ENCODE measurements around the gene FBN1.

Gene FBN1

DNA sequence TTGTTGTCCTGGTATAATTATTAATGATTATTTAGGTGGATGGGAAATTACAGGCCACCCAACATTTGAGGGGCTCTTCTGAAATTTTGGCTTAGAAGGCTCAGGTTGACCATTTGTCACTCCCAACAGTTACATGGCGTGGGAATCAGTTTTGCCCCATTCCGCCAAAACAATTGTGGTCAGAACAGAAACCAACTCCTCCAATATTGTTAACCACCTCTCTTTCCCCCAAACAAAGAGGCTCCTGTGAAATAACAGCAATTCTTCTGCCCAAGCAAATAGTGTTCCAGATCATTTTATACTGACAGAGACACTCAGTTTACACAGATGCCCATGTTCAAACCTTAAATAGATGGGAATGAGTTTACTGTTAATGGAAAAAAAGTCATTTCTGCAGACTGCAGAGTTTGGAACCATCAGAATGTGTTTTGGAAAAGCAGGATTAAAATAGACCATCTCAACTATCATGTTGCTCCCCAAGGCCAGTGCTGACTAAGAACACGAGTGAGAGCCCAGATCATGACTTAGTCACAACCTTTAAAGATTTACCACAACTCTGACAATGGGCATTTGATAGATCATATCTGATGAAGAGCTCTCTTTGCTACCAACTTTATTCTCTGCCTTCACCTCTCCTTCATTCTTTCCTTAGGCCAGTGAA, 212.2 kb downstream of the FBN1 start:
- Histone ChIP-seq H3K4me3 (ENCODE audit: low read length) (no peak overlapping the region), H3K36me3 (ENCODE audit: control insufficient read depth, low read depth, low read length) (no peaks in the 10 kb centered on the region), H3K27ac (ENCODE audit: low read length) (no peak overlapping the region), H3K27me3 (ENCODE audit: control insufficient read depth, insufficient read depth, low read length) (no peaks in the 10 kb centered on the region), H3K9me3 (ENCODE audit: control insufficient read depth, low read depth, low read length) (no peaks in the 10 kb centered on the region), H3K9ac (ENCODE audit: low read length) (no peak overlapping the region), H3K4me1 (ENCODE audit: control insufficient read depth, low read depth, low read length) (no peaks in the 10 kb centered on the region)

DNA sequence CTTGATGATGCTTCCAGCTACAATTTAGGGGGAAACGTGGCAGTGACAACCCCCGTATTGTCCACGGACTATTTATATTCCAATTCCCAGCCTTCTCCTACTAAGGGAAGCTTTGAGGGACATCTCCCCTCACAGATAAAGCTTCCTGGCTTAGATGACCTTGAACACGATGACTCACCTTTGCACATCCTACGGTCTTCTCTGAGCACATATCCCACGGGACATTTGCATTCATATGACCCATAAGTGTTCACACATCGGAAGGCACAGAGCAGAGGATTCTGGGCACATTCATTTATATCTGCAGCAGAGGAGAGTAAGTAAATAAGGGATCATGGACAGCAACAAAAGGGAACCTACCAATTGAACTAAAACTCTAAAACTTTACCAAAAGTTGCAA, 212.8 kb downstream of the FBN1 start:
- H3K9ac ChIP-seq (ENCODE audit: low read length), result no peak overlapping the region
- no peaks in the 10 kb centered on the region for H3K4me1 ChIP-seq (ENCODE audit: control insufficient read depth, low read depth, low read length)
- H3K9me3 ChIP-seq (ENCODE audit: control insufficient read depth, low read depth, low read length), result no peaks in the 10 kb centered on the region
- H3K36me3 ChIP-seq (ENCODE audit: control insufficient read depth, low read depth, low read length), result no peaks in the 10 kb centered on the region
- no peak overlapping the region for H3K4me3 ChIP-seq (ENCODE audit: low read length)
- no peaks in the 10 kb centered on the region for H3K27me3 ChIP-seq (ENCODE audit: control insufficient read depth, insufficient read depth, low read length)
- H3K27ac ChIP-seq (ENCODE audit: low read length), result no peak overlapping the region

DNA sequence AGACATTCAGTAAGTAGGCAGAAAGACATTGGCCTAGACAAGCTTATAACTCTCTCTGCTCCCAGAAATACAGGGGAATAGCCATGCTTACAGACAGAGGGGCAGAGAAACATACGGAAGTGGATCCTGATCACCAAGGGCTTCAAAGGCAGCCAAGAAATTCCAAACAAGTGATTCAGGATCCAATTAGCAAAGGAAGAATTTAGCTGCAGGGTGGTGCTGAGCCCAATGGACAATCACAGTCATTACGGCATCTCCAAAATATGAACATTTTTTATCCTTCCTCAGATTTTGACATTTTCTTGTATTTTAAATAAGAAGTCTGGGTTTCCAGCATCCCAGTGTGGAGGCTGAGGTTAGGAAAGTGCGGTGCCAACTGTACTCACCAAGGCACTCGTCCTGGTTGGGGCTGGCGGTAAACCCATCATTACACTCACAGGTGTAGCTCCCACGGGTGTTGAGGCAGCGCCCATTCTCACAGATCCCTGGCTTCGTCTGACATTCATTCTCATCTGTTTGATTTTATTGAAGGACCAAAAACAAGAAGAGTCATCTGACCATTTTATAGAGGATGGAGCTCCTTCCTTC, 217.5 kb downstream of the FBN1 start:
- H3K27ac ChIP-seq (ENCODE audit: low read length), result no peak overlapping the region
- no peaks in the 10 kb centered on the region for H3K9me3 ChIP-seq (ENCODE audit: control insufficient read depth, low read depth, low read length)
- no peak overlapping the region for H3K9ac ChIP-seq (ENCODE audit: low read length)
- no peaks in the 10 kb centered on the region for H3K27me3 ChIP-seq (ENCODE audit: control insufficient read depth, insufficient read depth, low read length)
- no peaks in the 10 kb centered on the region for H3K4me1 ChIP-seq (ENCODE audit: control insufficient read depth, low read depth, low read length)
- H3K36me3 ChIP-seq (ENCODE audit: control insufficient read depth, low read depth, low read length), result no peaks in the 10 kb centered on the region
- H3K4me3 ChIP-seq (ENCODE audit: low read length), result no peak overlapping the region

DNA sequence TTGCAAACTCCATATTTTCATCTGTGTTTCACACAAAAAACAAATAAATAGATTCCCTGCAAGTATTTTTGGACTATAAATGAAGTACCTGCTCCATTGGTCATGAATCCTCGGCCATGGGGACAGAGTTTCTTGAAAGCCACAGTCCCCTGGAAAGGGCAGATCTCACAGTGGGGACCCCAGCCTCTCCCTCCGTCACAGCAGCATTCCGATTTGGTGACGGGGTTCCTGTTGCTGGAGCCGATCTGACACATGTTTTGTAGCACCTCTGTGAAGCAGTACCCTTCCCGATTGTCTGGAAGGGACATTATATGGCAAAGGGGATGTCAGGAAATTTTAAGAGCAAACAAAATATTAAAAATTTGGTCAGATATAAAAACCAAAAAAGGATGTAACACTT, 218.0 kb downstream of the FBN1 start:
- no peaks in the 10 kb centered on the region for H3K9me3 ChIP-seq (ENCODE audit: control insufficient read depth, low read depth, low read length)
- H3K9ac ChIP-seq (ENCODE audit: low read length), result no peak overlapping the region
- no peaks in the 10 kb centered on the region for H3K27me3 ChIP-seq (ENCODE audit: control insufficient read depth, insufficient read depth, low read length)
- no peaks in the 10 kb centered on the region for H3K4me1 ChIP-seq (ENCODE audit: control insufficient read depth, low read depth, low read length)
- no peaks in the 10 kb centered on the region for H3K36me3 ChIP-seq (ENCODE audit: control insufficient read depth, low read depth, low read length)
- no peak overlapping the region for H3K4me3 ChIP-seq (ENCODE audit: low read length)
- H3K27ac ChIP-seq (ENCODE audit: low read length), result no peak overlapping the region

DNA sequence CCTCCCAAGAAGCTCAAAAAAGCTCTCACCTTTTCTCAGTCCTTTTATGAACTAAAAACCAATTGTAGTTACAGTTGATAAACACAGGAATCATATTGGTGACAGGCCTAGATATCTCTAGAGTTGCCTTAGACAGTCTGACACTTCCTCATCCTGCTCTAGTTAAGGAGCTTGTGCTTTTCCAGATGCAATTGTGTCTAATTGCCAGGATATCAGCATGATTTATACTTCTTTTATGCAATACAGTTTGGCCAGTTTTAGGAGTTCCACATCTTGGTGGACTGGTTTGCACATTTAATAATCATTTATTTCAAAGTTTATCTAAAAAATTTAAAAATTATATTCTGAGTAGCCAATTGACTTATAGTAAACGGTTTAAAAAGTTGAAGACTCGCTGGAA, 218.6 kb downstream of the FBN1 start:
- H3K36me3 ChIP-seq (ENCODE audit: control insufficient read depth, low read depth, low read length), result no peaks in the 10 kb centered on the region
- no peak overlapping the region for H3K4me3 ChIP-seq (ENCODE audit: low read length)
- H3K27ac ChIP-seq (ENCODE audit: low read length), result no peak overlapping the region
- H3K27me3 ChIP-seq (ENCODE audit: control insufficient read depth, insufficient read depth, low read length), result no peaks in the 10 kb centered on the region
- peaks cover 4% of the 10 kb centered on the region for H3K4me1 ChIP-seq (ENCODE audit: control insufficient read depth, low read depth, low read length)
- H3K9ac ChIP-seq (ENCODE audit: low read length), result no peak overlapping the region
- H3K9me3 ChIP-seq (ENCODE audit: control insufficient read depth, low read depth, low read length), result no peaks in the 10 kb centered on the region

- peaks cover 12% of the 10 kb centered on the region for H3K4me1 ChIP-seq (ENCODE audit: control insufficient read depth, low read depth, low read length)
- no peaks in the 10 kb centered on the region for H3K9me3 ChIP-seq (ENCODE audit: control insufficient read depth, low read depth, low read length)
- no peaks in the 10 kb centered on the region for H3K27me3 ChIP-seq (ENCODE audit: control insufficient read depth, insufficient read depth, low read length)
- H3K27ac ChIP-seq (ENCODE audit: low read length), result no peak overlapping the region
- no peak overlapping the region for H3K4me3 ChIP-seq (ENCODE audit: low read length)
- H3K9ac ChIP-seq (ENCODE audit: low read length), result no peak overlapping the region
- H3K36me3 ChIP-seq (ENCODE audit: control insufficient read depth, low read depth, low read length), result no peaks in the 10 kb centered on the region
Observed at GRCh38 chr15:48426044-48426443, 219.5 kb downstream of the FBN1 start.

- Histone ChIP-seq H3K9ac (ENCODE audit: low read length) (no peak overlapping the region), H3K4me3 (ENCODE audit: low read length) (no peak overlapping the region)
Observed at GRCh38 chr15:48425051-48425450, 220.5 kb downstream of the FBN1 start.

DNA sequence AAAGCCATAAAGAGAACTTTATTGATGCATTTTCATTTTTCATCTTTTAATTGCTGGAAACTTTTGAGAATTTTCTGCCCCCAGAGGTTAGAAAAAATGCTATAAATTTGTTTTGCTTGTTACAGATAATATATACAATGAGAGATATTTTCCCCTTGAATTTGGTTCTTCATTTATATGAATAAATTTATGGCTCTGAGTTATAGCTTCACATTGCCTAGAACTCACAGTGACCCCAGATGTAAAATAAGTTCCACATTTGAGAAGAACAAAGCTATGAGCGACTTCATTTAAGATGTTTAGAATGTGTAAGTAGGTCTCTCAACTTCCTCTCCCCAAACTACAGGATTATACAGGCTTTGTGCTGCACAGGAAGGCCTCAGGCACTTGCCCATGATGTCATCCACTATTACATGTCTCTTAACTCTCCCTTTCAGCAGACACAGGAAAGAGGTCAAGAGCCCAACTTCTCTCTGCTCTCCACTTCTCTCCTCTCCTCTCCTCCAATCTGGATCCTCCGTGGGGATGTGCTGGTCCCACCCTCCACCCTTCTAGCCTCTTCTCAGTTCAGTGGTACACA, 221.5 kb downstream of the FBN1 start:
- H3K27me3 ChIP-seq (ENCODE audit: control insufficient read depth, insufficient read depth, low read length), result no peaks in the 10 kb centered on the region
- no peaks in the 10 kb centered on the region for H3K36me3 ChIP-seq (ENCODE audit: control insufficient read depth, low read depth, low read length)
- H3K27ac ChIP-seq (ENCODE audit: low read length), result no peak overlapping the region

More at GRCh38 chr15:48425051-48425450, 220.5 kb downstream of the FBN1 start:
- H3K36me3 ChIP-seq (ENCODE audit: control insufficient read depth, low read depth, low read length), result no peaks in the 10 kb centered on the region
- peaks cover 12% of the 10 kb centered on the region for H3K4me1 ChIP-seq (ENCODE audit: control insufficient read depth, low read depth, low read length)
- H3K27me3 ChIP-seq (ENCODE audit: control insufficient read depth, insufficient read depth, low read length), result no peaks in the 10 kb centered on the region
- H3K27ac ChIP-seq (ENCODE audit: low read length), result no peak overlapping the region
- H3K9me3 ChIP-seq (ENCODE audit: control insufficient read depth, low read depth, low read length), result no peaks in the 10 kb centered on the region

GRCh38 chr15:48423342-48423741, 222.2 kb downstream of the FBN1 start:
- no peak overlapping the region for H3K4me3 ChIP-seq (ENCODE audit: low read length)
- H3K27me3 ChIP-seq (ENCODE audit: control insufficient read depth, insufficient read depth, low read length), result no peaks in the 10 kb centered on the region
- no peaks in the 10 kb centered on the region for H3K36me3 ChIP-seq (ENCODE audit: control insufficient read depth, low read depth, low read length)
- H3K4me1 ChIP-seq (ENCODE audit: control insufficient read depth, low read depth, low read length), result peaks cover 12% of the 10 kb centered on the region
- H3K27ac ChIP-seq (ENCODE audit: low read length), result no peak overlapping the region
- no peak overlapping the region for H3K9ac ChIP-seq (ENCODE audit: low read length)
- H3K9me3 ChIP-seq (ENCODE audit: control insufficient read depth, low read depth, low read length), result no peaks in the 10 kb centered on the region

More for the DNA sequence above, 221.5 kb downstream of the FBN1 start:
- no peak overlapping the region for H3K4me3 ChIP-seq (ENCODE audit: low read length)
- H3K9me3 ChIP-seq (ENCODE audit: control insufficient read depth, low read depth, low read length), result no peaks in the 10 kb centered on the region
- H3K9ac ChIP-seq (ENCODE audit: low read length), result no peak overlapping the region
- H3K4me1 ChIP-seq (ENCODE audit: control insufficient read depth, low read depth, low read length), result peaks cover 12% of the 10 kb centered on the region

DNA sequence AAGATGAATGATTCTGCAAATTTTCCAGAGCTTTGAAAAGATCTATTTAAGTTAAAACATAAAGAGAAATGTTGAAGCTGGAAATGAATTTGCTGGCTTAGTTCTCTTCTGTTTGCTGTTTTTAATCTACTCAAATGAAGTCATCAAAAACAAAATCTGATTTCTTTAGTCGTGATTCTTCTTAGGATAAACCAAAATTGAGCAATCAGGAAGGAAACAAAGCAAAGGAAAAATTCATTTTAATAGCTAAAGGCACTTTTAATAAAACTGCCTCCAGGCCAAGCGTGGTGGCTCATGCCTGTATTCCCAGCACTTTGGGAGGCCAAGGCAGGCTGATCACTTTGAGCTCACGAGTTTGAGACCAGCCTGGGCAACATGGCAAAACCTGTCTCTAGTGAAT, 223.1 kb downstream of the FBN1 start:
- H3K9ac ChIP-seq (ENCODE audit: low read length), result no peak overlapping the region
- H3K36me3 ChIP-seq (ENCODE audit: control insufficient read depth, low read depth, low read length), result no peaks in the 10 kb centered on the region

GRCh38 chr15:48421362-48421761, 224.1 kb downstream of the FBN1 start:
- Histone ChIP-seq H3K9me3 (ENCODE audit: control insufficient read depth, low read depth, low read length) (no peaks in the 10 kb centered on the region), H3K4me1 (ENCODE audit: control insufficient read depth, low read depth, low read length) (peaks cover 12% of the 10 kb centered on the region), H3K27ac (ENCODE audit: low read length) (no peak overlapping the region), H3K4me3 (ENCODE audit: low read length) (no peak overlapping the region), H3K36me3 (ENCODE audit: control insufficient read depth, low read depth, low read length) (no peaks in the 10 kb centered on the region), H3K9ac (ENCODE audit: low read length) (no peak overlapping the region), H3K27me3 (ENCODE audit: control insufficient read depth, insufficient read depth, low read length) (no peaks in the 10 kb centered on the region)

More for the DNA sequence above, 223.1 kb downstream of the FBN1 start:
- Histone ChIP-seq H3K9me3 (ENCODE audit: control insufficient read depth, low read depth, low read length) (no peaks in the 10 kb centered on the region), H3K27me3 (ENCODE audit: control insufficient read depth, insufficient read depth, low read length) (no peaks in the 10 kb centered on the region), H3K4me1 (ENCODE audit: control insufficient read depth, low read depth, low read length) (peaks cover 12% of the 10 kb centered on the region), H3K27ac (ENCODE audit: low read length) (no peak overlapping the region), H3K4me3 (ENCODE audit: low read length) (no peak overlapping the region)

DNA sequence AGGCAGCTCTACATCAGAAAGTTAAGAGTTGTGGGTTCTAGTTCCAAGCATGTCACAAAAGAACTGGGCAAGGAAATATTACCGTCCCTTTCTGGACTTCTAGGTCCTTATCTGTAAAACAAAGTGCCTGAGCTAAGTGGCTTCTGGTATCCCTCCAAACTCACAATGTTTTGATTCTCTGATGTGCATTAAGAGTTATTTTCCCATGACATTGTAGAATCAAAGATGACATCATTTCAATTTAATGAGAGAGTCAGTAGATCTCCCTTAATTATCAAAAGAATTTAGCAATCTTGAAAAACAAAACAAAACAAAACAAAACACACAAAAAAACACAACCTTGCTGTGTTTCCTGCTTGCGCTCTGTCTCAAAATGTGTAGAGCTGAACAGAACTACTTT, 225.6 kb downstream of the FBN1 start:
- H3K4me1 ChIP-seq (ENCODE audit: control insufficient read depth, low read depth, low read length), result peaks cover 12% of the 10 kb centered on the region
- no peaks in the 10 kb centered on the region for H3K27me3 ChIP-seq (ENCODE audit: control insufficient read depth, insufficient read depth, low read length)
- H3K36me3 ChIP-seq (ENCODE audit: control insufficient read depth, low read depth, low read length), result no peaks in the 10 kb centered on the region
- no peaks in the 10 kb centered on the region for H3K9me3 ChIP-seq (ENCODE audit: control insufficient read depth, low read depth, low read length)
- no peak overlapping the region for H3K9ac ChIP-seq (ENCODE audit: low read length)
- no peak overlapping the region for H3K4me3 ChIP-seq (ENCODE audit: low read length)
- H3K27ac ChIP-seq (ENCODE audit: low read length), result no peak overlapping the region
